Breast epithelium (tissue), 3 donors: ENCODE data around the gene SPINT2.

Experiments used
- POLR2A ChIP-seq: fragments of 450-650 bp; IDR thresholded peaks from one replicate; pipeline ENCODE4 v1.6.1; 2016; ENCODE audit warnings: antibody characterized with exemption, mild to moderate bottlenecking, moderate library complexity
- POLR2AphosphoS5 ChIP-seq, 3 donors: sonication (generic); formaldehyde crosslinking; IDR thresholded peaks; one replicate each; pipeline ENCODE4 v1.6.1; 2017; ENCODE audit warnings: antibody characterized with exemption in 3 of 3
- TF ChIP-seq, protein P1 (sequence below), 3 donors: fragments of 450-650 bp; IDR thresholded peaks; one replicate each; pipeline ENCODE4 v1.5.1; 2016 to 2017; ENCODE audit warnings: antibody characterized with exemption in 3 of 3, mild to moderate bottlenecking in 3 of 3, moderate library complexity in 3 of 3

GRCh38 chr19:38307597-38307996 lies 43.2 kb downstream of the SPINT2 start:
- TF ChIP-seq, protein P1, sequence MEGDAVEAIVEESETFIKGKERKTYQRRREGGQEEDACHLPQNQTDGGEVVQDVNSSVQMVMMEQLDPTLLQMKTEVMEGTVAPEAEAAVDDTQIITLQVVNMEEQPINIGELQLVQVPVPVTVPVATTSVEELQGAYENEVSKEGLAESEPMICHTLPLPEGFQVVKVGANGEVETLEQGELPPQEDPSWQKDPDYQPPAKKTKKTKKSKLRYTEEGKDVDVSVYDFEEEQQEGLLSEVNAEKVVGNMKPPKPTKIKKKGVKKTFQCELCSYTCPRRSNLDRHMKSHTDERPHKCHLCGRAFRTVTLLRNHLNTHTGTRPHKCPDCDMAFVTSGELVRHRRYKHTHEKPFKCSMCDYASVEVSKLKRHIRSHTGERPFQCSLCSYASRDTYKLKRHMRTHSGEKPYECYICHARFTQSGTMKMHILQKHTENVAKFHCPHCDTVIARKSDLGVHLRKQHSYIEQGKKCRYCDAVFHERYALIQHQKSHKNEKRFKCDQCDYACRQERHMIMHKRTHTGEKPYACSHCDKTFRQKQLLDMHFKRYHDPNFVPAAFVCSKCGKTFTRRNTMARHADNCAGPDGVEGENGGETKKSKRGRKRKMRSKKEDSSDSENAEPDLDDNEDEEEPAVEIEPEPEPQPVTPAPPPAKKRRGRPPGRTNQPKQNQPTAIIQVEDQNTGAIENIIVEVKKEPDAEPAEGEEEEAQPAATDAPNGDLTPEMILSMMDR (IDR thresholded peaks at IDR 0.05) = no peak
- no peak for TF ChIP-seq POLR2AphosphoS5 (IDR thresholded peaks at IDR 0.05)
- TF ChIP-seq POLR2A = no peak
